GM18951 (cell line): ENCODE measurements around the gene NR2F2.
"Not testable (repeated sequence)": the region's sequence is repeated elsewhere in the genome, so short reads cannot be mapped to it uniquely, and the experiment has no call there.

Experiments
- POLR2A ChIP-seq: IDR thresholded peaks from 4 replicates; pipeline ENCODE4 v1.6.1; 2011; ENCODE audit warnings: mild to moderate bottlenecking; ENCODE audit not compliant: insufficient read length, insufficient read depth; ENCODE audit errors: extremely low read depth
- in situ Hi-C: fragments of 300-500 bp; cut with MboI; formaldehyde crosslinking; loops from one replicate; pipeline ENCODE4 v1.12.0; 2022; ENCODE audit warnings: low sequenced_read_pairs, mixed read lengths, inconsistent platforms; ENCODE audit not compliant: unreplicated experiment

Gene NR2F2

GRCh38 chr15:96374499-96374898, 44.0 kb downstream of the NR2F2 start:
- no peak for TF ChIP-seq POLR2A
- in situ Hi-C loops: no loop called here

GRCh38 chr15:96379592-96379991, 49.1 kb downstream of the NR2F2 start:
- in situ Hi-C loops: not testable (repeated sequence)

- in situ Hi-C loops: no loop called here
- TF ChIP-seq POLR2A: no peak
Observed at GRCh38 chr15:96381463-96381862, 51.0 kb downstream of the NR2F2 start.

- TF ChIP-seq POLR2A: no peak
- in situ Hi-C loops: no loop called here
Observed at GRCh38 chr15:96385195-96385594, 54.7 kb downstream of the NR2F2 start.

- no peak for TF ChIP-seq POLR2A
Observed at GRCh38 chr15:96388673-96389072, 58.2 kb downstream of the NR2F2 start.

More at GRCh38 chr15:96388673-96389072, 58.2 kb downstream of the NR2F2 start:
- in situ Hi-C loops: no loop called here
